Measurements from ENCODE around the gene PLAAT2.
A peak's percentile ranks its signal among the peaks of the same experiment; 100 is the strongest.
"Not testable (repeated sequence)": the region's sequence is repeated elsewhere in the genome, so short reads cannot be mapped to it uniquely, and the experiment has no call there.

The PLAAT2 gene

DNA sequence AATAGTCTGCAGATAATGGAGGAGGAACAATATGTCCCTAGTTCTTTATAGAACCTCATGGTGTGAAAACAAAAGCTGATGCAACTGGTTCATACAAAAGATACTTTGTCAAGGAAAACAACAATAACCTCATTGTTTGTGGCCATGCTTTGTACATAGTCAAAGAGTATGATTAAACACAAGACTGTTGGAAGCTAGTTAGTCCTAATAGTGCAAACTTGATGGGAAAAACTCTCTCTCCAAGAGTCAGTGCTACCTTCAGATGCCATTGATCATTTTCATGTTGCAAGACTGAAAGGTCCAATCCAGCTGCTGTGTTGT is 20.1 kb upstream of the PLAAT2 start:
- H3K4me3 ChIP-seq = no peak overlapping the region
- peak overlapping the region in 3 of 21 experiments; percentile 18 to 46 (median 29) for H3K27ac ChIP-seq

- not testable (repeated sequence) for H3K4me3 ChIP-seq, H3K27ac ChIP-seq
Observed at GRCh38 chr11:63581224-63581623, 18.0 kb upstream of the PLAAT2 start.

DNA sequence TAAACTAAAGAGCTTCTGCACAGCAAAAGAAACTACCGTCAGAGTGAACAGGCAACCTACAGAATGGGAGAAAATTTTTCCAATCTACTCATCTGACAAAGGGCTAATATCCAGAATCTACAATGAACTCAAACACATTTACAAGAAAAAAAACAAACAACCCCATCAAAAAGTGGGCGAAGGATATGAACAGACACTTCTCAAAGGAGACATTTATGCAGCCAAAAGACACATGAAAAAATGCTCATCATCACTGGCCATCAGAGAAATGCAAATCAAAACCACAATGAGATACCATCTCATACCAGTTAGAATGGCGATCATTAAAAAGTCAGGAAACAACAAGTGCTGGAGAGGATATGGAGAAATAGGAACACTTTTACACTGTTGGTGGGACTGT is 15.7 kb upstream of the PLAAT2 start:
- H3K4me3 ChIP-seq, H3K27ac ChIP-seq: not testable (repeated sequence)

GRCh38 chr11:63574856-63575602 is 11.8 kb upstream of the PLAAT2 start:
- peak overlapping the region in 16 of 21 experiments; percentile 6 to 81 (median 46) for H3K27ac ChIP-seq
- peak overlapping the region in 5 of 7 experiments; percentile 7 to 29 (median 15) for H3K4me3 ChIP-seq

DNA sequence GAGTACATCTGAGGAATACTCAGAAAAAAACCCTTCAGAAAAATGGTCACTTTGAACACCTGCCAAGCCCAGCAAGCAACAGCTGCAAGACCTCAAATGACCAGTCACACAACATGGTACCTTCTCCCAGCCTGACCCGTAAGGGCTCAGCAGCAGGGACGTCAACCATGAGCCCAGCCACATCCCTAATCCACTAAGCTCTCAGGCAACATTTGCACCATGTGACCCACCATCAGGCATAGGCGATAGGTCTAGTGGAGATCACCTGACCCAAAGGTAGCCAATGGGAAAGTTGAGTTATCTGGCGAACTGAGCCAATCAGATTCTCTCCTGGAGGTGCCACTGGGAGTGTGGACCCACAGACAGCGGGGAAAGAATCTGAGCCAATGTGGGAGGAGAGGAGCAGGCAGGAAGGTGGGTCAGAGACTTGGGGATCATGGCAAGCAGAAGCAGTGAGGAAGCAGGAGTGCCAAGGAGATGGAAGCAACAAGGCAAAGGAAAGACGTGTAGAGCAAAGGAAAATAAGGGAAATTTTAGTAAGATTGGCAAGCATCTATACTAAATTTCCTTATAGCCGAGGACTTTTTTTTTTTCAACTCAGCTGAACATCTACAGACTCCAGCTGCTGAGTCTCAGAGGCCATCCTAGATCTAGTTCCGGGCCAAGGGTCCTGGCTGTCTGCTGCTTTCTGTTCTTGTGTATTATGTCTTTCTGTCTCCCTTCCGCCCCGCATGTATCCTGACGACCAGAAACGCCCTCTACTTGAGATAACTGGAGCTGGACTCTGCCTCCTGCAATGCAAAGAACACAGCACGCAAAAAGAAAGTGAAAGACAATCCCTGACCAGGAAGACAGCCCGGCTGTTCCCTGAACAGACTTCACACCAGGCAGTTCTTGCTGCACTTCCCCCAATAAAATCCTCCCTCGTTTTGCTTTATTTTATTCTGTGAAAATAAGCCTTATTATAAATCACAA is 11.0 kb upstream of the PLAAT2 start:
- H3K4me3 ChIP-seq = peak overlapping the region in 5 of 7 experiments; percentile 7 to 29 (median 15)
- H3K27ac ChIP-seq = peak overlapping the region in 15 of 21 experiments; percentile 20 to 81 (median 47)

- Histone ChIP-seq H3K27ac (no peak overlapping the region), H3K4me3 (no peak overlapping the region)
Observed at GRCh38 chr11:63572026-63572688, 9.0 kb upstream of the PLAAT2 start.

DNA sequence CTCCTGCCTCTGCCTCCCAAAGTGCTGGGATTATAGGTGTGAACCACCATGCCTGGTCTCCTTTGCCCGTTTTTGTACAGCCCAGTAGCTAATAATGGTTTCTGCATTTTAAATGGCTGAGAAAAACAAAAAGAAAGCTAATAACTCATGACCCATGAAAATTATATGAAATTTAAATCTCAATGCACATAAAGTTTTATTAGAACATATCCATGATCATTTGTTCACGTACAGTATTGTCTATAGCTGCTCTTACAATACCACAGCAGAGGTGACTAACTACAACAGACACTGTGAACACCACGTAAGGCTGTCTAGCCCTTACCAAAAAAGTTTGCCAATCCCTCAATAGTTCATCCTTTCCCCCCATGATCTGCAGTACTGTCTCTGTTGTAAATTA is 6.4 kb upstream of the PLAAT2 start:
- no peak overlapping the region for H3K4me3 ChIP-seq

DNA sequence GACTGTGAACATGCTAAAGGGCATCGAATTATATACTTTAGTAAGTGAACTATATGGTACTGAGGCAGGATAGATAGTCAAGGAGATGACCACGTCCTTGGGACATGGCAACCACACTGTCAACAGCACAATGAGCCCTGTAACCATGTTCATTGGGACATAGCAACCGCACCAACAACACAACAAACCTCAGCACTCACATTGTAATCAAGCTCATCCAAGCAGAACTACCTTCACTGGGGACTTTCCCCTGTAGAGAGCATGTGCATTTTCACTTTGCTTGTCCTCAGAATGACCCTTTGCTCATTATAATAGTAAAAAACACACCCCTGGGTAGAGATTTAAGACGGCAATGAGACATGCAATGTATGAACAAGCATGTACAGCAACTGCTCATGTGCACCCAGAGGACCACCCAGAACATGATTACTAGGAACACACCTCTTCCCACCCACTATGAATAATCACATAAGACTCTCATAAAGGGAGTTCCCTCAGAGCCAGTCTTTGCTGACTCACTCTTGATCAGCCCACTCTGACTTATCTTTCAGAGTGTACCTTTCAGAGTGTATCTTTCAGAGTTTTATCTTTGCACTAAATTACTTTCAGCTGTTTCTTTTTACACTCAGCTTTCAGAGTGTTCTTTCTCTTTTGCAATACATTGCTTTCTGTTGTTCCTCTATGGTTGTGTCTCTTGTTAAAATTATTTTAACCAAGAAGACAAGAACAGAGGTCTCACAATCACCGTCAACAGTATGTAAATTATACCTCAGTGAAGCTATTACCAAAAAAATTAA is 4.1 kb upstream of the PLAAT2 start:
- peak overlapping the region in 11 of 21 experiments; percentile 8 to 69 (median 33) for H3K27ac ChIP-seq

More for the DNA sequence above, 6.4 kb upstream of the PLAAT2 start:
- no peak overlapping the region for H3K27ac ChIP-seq

DNA sequence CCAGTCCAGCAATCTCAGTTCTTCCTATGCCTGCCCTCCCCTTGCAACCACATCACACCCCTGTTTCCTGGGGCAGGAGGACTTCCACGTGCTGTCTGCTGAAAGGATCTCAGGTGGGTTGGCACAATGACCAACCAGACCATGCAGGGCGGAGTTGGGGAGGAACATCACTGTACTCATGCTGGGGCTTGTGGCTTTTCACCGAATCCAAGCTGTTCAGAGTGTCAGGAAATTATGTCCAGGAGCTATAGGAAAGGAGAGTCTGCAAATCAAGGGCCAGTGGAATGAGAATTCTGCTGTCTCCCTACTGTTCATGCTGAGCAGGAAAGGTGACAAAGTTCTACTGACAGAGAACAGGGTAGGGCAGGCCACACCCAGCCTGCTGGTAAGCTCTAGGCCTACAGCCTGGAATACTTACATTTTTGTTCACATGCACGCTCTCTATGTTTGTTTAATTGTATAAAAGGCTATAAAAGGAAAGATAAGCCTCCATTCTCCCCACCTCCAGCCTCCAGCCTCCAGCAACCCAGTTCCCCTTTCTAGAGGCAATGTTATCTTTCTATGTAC is 1.7 kb upstream of the PLAAT2 start:
- peak overlapping the region in 4 of 21 experiments; percentile 14 to 66 (median 44) for H3K27ac ChIP-seq
- no peak overlapping the region for H3K4me3 ChIP-seq

More for the DNA sequence above, 4.1 kb upstream of the PLAAT2 start:
- H3K4me3 ChIP-seq = no peak overlapping the region

- Histone ChIP-seq H3K4me3 (no peak overlapping the region), H3K27ac (peak overlapping the region in 2 of 21 experiments; percentile 25 to 63)
Observed at GRCh38 chr11:63564056-63564774, 1.0 kb upstream of the PLAAT2 start.

DNA sequence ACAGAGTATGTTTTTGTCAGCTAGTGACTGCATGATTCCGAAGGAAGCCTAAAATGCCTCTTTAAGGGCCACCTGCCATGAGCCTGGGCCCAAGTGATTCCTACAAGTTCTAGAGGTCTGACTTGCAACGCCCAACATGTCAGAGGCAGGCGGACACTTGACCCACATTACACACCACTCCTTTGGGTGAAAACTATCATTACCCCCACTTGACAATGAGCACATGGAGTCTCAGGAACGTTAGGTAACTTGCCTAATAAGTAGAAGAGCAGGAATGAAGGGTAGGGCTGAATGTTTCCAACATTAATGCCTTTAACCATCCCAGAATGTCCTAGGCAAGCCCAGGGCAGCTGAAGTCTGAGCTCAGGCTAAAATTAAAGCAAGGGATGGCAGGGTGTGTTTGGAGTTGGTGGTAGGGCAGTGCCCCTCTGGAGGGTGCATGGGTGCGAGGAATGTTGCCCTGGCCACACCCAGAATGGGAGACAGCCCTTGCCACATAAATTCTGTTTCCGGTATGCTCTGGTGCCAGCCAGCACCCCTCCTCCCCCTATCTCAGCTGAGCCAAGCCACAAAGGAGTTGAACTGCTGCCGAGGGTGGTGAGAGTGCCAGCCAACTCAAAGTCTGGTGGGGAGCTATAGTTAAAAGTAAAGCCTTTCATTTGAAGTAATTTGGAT is 2.5 kb downstream of the PLAAT2 start:
- no peak overlapping the region for H3K27ac ChIP-seq

DNA sequence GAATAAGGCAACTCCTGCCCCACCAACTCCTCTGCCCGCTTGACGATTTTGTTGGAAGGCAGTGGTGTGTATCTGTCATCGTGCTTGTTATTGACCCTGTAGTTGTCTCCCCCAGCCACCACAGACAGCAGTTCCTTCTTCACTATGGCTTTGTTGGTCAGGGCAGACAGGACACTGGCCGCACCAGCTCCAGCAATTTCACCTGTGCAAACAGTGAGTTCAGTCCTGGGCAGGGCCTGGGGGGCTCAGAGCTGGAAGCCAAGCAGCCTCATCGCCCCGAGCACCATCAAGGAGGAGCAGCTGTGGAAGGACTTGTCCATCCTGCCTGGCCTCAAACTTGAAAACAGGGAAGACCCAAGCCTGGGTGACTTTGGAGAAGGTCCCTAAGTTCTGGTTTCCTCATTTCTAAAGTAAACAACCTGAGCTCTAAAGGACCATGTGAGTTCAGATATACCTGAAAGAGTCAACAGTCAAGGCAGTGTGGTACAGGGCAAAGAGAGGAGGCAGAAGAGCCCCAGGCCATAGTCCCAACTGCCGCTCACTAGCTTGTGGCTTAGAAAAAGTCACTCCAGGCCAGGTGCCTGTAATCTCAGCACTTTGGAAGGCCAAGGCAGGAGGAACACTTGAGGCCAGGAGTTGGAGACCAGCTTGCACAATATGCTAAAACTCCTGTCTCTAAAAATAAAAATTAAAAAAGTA is 4.6 kb downstream of the PLAAT2 start:
- H3K4me3 ChIP-seq = no peak overlapping the region
- no peak overlapping the region for H3K27ac ChIP-seq

More for the DNA sequence above, 2.5 kb downstream of the PLAAT2 start:
- no peak overlapping the region for H3K4me3 ChIP-seq

DNA sequence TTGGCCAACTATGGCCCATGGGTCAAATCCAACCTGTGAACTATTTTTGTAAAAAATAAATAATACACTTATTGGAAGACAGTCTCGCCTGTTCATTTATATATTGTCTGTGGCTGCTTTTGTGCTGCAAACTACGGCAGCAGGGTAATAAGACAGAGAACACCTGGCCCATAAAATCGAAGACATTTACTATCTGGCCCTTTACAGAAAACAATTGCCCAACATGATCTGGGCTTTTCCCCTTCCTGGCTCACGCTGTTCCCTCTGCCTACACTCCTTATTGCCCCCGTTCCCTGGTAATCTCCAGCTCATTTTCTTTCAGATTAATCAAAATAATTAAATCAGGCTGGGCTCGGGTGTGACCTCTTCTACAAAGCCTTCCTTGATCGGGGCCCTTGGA is 5.6 kb downstream of the PLAAT2 start:
- H3K27ac ChIP-seq = no peak overlapping the region
- no peak overlapping the region for H3K4me3 ChIP-seq

GRCh38 chr11:63556404-63557013 is 6.7 kb downstream of the PLAAT2 start:
- no peak overlapping the region for H3K27ac ChIP-seq
- no peak overlapping the region for H3K4me3 ChIP-seq

DNA sequence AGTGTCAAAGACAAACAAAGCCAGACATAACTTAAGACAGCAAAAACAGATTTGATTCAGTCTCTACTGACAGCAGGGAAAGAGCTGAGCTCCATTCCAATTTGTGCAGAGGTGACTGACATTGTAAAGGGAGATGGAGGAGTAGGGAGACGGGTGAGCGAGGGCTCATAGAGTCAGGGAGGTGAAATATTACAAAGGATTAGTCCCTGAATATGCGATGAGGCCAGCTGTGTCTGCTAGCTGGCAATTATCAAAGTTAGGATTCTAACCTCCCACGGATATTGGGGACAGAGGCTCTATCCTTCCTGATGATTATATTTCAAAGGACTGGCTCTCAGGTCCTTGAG is 8.3 kb downstream of the PLAAT2 start:
- no peak overlapping the region for H3K27ac ChIP-seq
- H3K4me3 ChIP-seq = no peak overlapping the region

- H3K27ac ChIP-seq = peak overlapping the region in 7 of 21 experiments; percentile 15 to 83 (median 69)
- H3K4me3 ChIP-seq = no peak overlapping the region
Observed at GRCh38 chr11:63553759-63554158, 9.4 kb downstream of the PLAAT2 start.

GRCh38 chr11:63552921-63553320 is 10.3 kb downstream of the PLAAT2 start:
- Histone ChIP-seq H3K27ac (peak overlapping the region in 3 of 21 experiments; percentile 65 to 83 (median 69)), H3K4me3 (no peak overlapping the region)
